Ovary (tissue), 3 donors: ENCODE measurements around the gene MED27.

Source experiments
- CTCF ChIP-seq, 3 donors: fragments of 450-650 bp in 2 of 3; fragments of 200-600 bp in 1 of 3; IDR thresholded peaks; one replicate each; pipeline versions ENCODE4 v1.5.1 to v1.8.0; 2016 to 2022; ENCODE audit warnings: antibody characterized with exemption in 3 of 3, mild to moderate bottlenecking in 1 of 3
- EP300 ChIP-seq: sonication (generic); formaldehyde crosslinking; IDR thresholded peaks from one replicate; pipeline ENCODE4 v1.6.1; 2017; ENCODE audit warnings: antibody characterized with exemption
- POLR2A ChIP-seq: fragments of 450-650 bp; IDR thresholded peaks from one replicate; pipeline ENCODE4 v1.6.1; 2017; ENCODE audit warnings: antibody characterized with exemption, mild to moderate bottlenecking, moderate library complexity
- donor health status: DM: no; HTN: no; CAD: no.

GRCh38 chr9:132063281-132063680, 16.4 kb downstream of the MED27 start:
- TF ChIP-seq CTCF (IDR thresholded peaks at IDR 0.05): no peak
- TF ChIP-seq POLR2A: no peak
- TF ChIP-seq EP300: no peak
